Measurements from ENCODE around the gene GRB10.

Gene GRB10

GRCh38 chr7:50594136-50594535, 188.6 kb downstream of the GRB10 start:
- Histone ChIP-seq H3K36me3 (ENCODE audit: control insufficient read depth, insufficient read depth, low read length) (no peaks in the 10 kb centered on the region), H3K4me3 (ENCODE audit: insufficient read depth, low read depth, low read length, poor library complexity, severe bottlenecking) (no peak overlapping the region), H3K27ac (ENCODE audit: insufficient read depth, low read length, poor library complexity, severe bottlenecking) (no peak overlapping the region), H3K4me1 (ENCODE audit: control insufficient read depth, insufficient read depth, low read length, poor library complexity, severe bottlenecking) (no peaks in the 10 kb centered on the region), H3K9me3 (ENCODE audit: control insufficient read depth, low read length) (no peaks in the 10 kb centered on the region), H3K27me3 (replicated peaks; ENCODE audit: control insufficient read depth, insufficient read depth, low read length, poor library complexity, severe bottlenecking) (no peaks in the 10 kb centered on the region)
- no peak for DNase-seq

- no peaks in the 10 kb centered on the region for H3K4me1 ChIP-seq (ENCODE audit: control insufficient read depth, insufficient read depth, low read length, poor library complexity, severe bottlenecking)
- no peak overlapping the region for H3K27ac ChIP-seq (ENCODE audit: insufficient read depth, low read length, poor library complexity, severe bottlenecking)
- H3K9me3 ChIP-seq (ENCODE audit: control insufficient read depth, low read length), result no peaks in the 10 kb centered on the region
- no peak overlapping the region for H3K4me3 ChIP-seq (ENCODE audit: insufficient read depth, low read depth, low read length, poor library complexity, severe bottlenecking)
- no peaks in the 10 kb centered on the region for H3K36me3 ChIP-seq (ENCODE audit: control insufficient read depth, insufficient read depth, low read length)
- no peak for DNase-seq
- H3K27me3 ChIP-seq (replicated peaks; ENCODE audit: control insufficient read depth, insufficient read depth, low read length, poor library complexity, severe bottlenecking), result no peaks in the 10 kb centered on the region
Observed at GRCh38 chr7:50592940-50593339, 189.8 kb downstream of the GRB10 start.

- Histone ChIP-seq H3K4me1 (ENCODE audit: control insufficient read depth, insufficient read depth, low read length, poor library complexity, severe bottlenecking) (no peaks in the 10 kb centered on the region), H3K4me3 (ENCODE audit: insufficient read depth, low read depth, low read length, poor library complexity, severe bottlenecking) (no peak overlapping the region), H3K27ac (ENCODE audit: insufficient read depth, low read length, poor library complexity, severe bottlenecking) (no peak overlapping the region), H3K9me3 (ENCODE audit: control insufficient read depth, low read length) (no peaks in the 10 kb centered on the region), H3K36me3 (ENCODE audit: control insufficient read depth, insufficient read depth, low read length) (no peaks in the 10 kb centered on the region), H3K27me3 (replicated peaks; ENCODE audit: control insufficient read depth, insufficient read depth, low read length, poor library complexity, severe bottlenecking) (no peaks in the 10 kb centered on the region)
- no peak for DNase-seq
Observed at GRCh38 chr7:50591480-50592438, 190.9 kb downstream of the GRB10 start.

GRCh38 chr7:50591098-50591479, 191.6 kb downstream of the GRB10 start:
- Histone ChIP-seq H3K4me1 (ENCODE audit: control insufficient read depth, insufficient read depth, low read length, poor library complexity, severe bottlenecking) (no peaks in the 10 kb centered on the region), H3K36me3 (ENCODE audit: control insufficient read depth, insufficient read depth, low read length) (no peaks in the 10 kb centered on the region)

GRCh38 chr7:50590535-50590934, 192.2 kb downstream of the GRB10 start:
- no peak overlapping the region for H3K4me3 ChIP-seq (ENCODE audit: insufficient read depth, low read depth, low read length, poor library complexity, severe bottlenecking)
- H3K27me3 ChIP-seq (replicated peaks; ENCODE audit: control insufficient read depth, insufficient read depth, low read length, poor library complexity, severe bottlenecking), result no peaks in the 10 kb centered on the region
- H3K27ac ChIP-seq (ENCODE audit: insufficient read depth, low read length, poor library complexity, severe bottlenecking), result no peak overlapping the region
- no peak for DNase-seq
- no peaks in the 10 kb centered on the region for H3K4me1 ChIP-seq (ENCODE audit: control insufficient read depth, insufficient read depth, low read length, poor library complexity, severe bottlenecking)
- H3K9me3 ChIP-seq (ENCODE audit: control insufficient read depth, low read length), result no peaks in the 10 kb centered on the region
- H3K36me3 ChIP-seq (ENCODE audit: control insufficient read depth, insufficient read depth, low read length), result no peaks in the 10 kb centered on the region

More at GRCh38 chr7:50591098-50591479, 191.6 kb downstream of the GRB10 start:
- no peak overlapping the region for H3K4me3 ChIP-seq (ENCODE audit: insufficient read depth, low read depth, low read length, poor library complexity, severe bottlenecking)
- H3K9me3 ChIP-seq (ENCODE audit: control insufficient read depth, low read length), result no peaks in the 10 kb centered on the region
- H3K27me3 ChIP-seq (replicated peaks; ENCODE audit: control insufficient read depth, insufficient read depth, low read length, poor library complexity, severe bottlenecking), result no peaks in the 10 kb centered on the region
- DNase-seq, result no peak
- H3K27ac ChIP-seq (ENCODE audit: insufficient read depth, low read length, poor library complexity, severe bottlenecking), result no peak overlapping the region

- H3K4me3 ChIP-seq (ENCODE audit: insufficient read depth, low read depth, low read length, poor library complexity, severe bottlenecking), result no peak overlapping the region
- H3K27ac ChIP-seq (ENCODE audit: insufficient read depth, low read length, poor library complexity, severe bottlenecking), result no peak overlapping the region
- H3K9me3 ChIP-seq (ENCODE audit: control insufficient read depth, low read length), result no peaks in the 10 kb centered on the region
- H3K4me1 ChIP-seq (ENCODE audit: control insufficient read depth, insufficient read depth, low read length, poor library complexity, severe bottlenecking), result no peaks in the 10 kb centered on the region
- no peaks in the 10 kb centered on the region for H3K36me3 ChIP-seq (ENCODE audit: control insufficient read depth, insufficient read depth, low read length)
- H3K27me3 ChIP-seq (replicated peaks; ENCODE audit: control insufficient read depth, insufficient read depth, low read length, poor library complexity, severe bottlenecking), result no peaks in the 10 kb centered on the region
- no peak for DNase-seq
Observed at GRCh38 chr7:50589364-50589763, 193.3 kb downstream of the GRB10 start.

GRCh38 chr7:50588937-50589336, 193.8 kb downstream of the GRB10 start:
- Histone ChIP-seq H3K4me1 (ENCODE audit: control insufficient read depth, insufficient read depth, low read length, poor library complexity, severe bottlenecking) (no peaks in the 10 kb centered on the region), H3K27me3 (replicated peaks; ENCODE audit: control insufficient read depth, insufficient read depth, low read length, poor library complexity, severe bottlenecking) (no peaks in the 10 kb centered on the region), H3K9me3 (ENCODE audit: control insufficient read depth, low read length) (no peaks in the 10 kb centered on the region), H3K4me3 (ENCODE audit: insufficient read depth, low read depth, low read length, poor library complexity, severe bottlenecking) (no peak overlapping the region), H3K36me3 (ENCODE audit: control insufficient read depth, insufficient read depth, low read length) (no peaks in the 10 kb centered on the region), H3K27ac (ENCODE audit: insufficient read depth, low read length, poor library complexity, severe bottlenecking) (no peak overlapping the region)
- DNase-seq, result no peak

- Histone ChIP-seq H3K27me3 (replicated peaks; ENCODE audit: control insufficient read depth, insufficient read depth, low read length, poor library complexity, severe bottlenecking) (no peaks in the 10 kb centered on the region), H3K36me3 (ENCODE audit: control insufficient read depth, insufficient read depth, low read length) (no peaks in the 10 kb centered on the region), H3K27ac (ENCODE audit: insufficient read depth, low read length, poor library complexity, severe bottlenecking) (no peak overlapping the region), H3K9me3 (ENCODE audit: control insufficient read depth, low read length) (peaks cover 6% of the 10 kb centered on the region), H3K4me3 (ENCODE audit: insufficient read depth, low read depth, low read length, poor library complexity, severe bottlenecking) (no peak overlapping the region), H3K4me1 (ENCODE audit: control insufficient read depth, insufficient read depth, low read length, poor library complexity, severe bottlenecking) (no peaks in the 10 kb centered on the region)
- DNase-seq, result no peak
Observed at GRCh38 chr7:50587737-50588136, 195.0 kb downstream of the GRB10 start.

GRCh38 chr7:50584793-50585408, 197.8 kb downstream of the GRB10 start:
- Histone ChIP-seq H3K27ac (ENCODE audit: insufficient read depth, low read length, poor library complexity, severe bottlenecking) (no peak overlapping the region), H3K4me3 (ENCODE audit: insufficient read depth, low read depth, low read length, poor library complexity, severe bottlenecking) (no peak overlapping the region), H3K27me3 (replicated peaks; ENCODE audit: control insufficient read depth, insufficient read depth, low read length, poor library complexity, severe bottlenecking) (no peaks in the 10 kb centered on the region), H3K9me3 (ENCODE audit: control insufficient read depth, low read length) (peaks cover 6% of the 10 kb centered on the region), H3K36me3 (ENCODE audit: control insufficient read depth, insufficient read depth, low read length) (no peaks in the 10 kb centered on the region), H3K4me1 (ENCODE audit: control insufficient read depth, insufficient read depth, low read length, poor library complexity, severe bottlenecking) (no peaks in the 10 kb centered on the region)
- DNase-seq, result no peak

- Histone ChIP-seq H3K36me3 (ENCODE audit: control insufficient read depth, insufficient read depth, low read length) (no peaks in the 10 kb centered on the region), H3K4me1 (ENCODE audit: control insufficient read depth, insufficient read depth, low read length, poor library complexity, severe bottlenecking) (no peaks in the 10 kb centered on the region), H3K27ac (ENCODE audit: insufficient read depth, low read length, poor library complexity, severe bottlenecking) (no peak overlapping the region), H3K9me3 (ENCODE audit: control insufficient read depth, low read length) (peaks cover 6% of the 10 kb centered on the region), H3K4me3 (ENCODE audit: insufficient read depth, low read depth, low read length, poor library complexity, severe bottlenecking) (no peak overlapping the region), H3K27me3 (replicated peaks; ENCODE audit: control insufficient read depth, insufficient read depth, low read length, poor library complexity, severe bottlenecking) (no peaks in the 10 kb centered on the region)
- DNase-seq, result no peak
Observed at GRCh38 chr7:50584386-50584785, 198.3 kb downstream of the GRB10 start.
